Activated CD4-positive, alpha-beta memory T cell treated with anti-CD3 and anti-CD28 coated beads for 36 hours (primary cell): Measurements from ENCODE around the gene ADAT1. TPM values are rescaled to one million over a fixed set of nuclear protein-coding genes. Genes with fewer than 3 reads are reported as not detected.

Source experiments
- CTCF ChIA-PET: fragments of 350-600 bp; sonication (Branson Sonifier 250); formaldehyde crosslinking; loops from one replicate; lab custom pipeline; 2021; ENCODE audit warnings: antibody characterized with exemption, inconsistent platforms; lab: Charles Lee
- POLR2A ChIA-PET: fragments of 350-600 bp; sonication (Branson Sonifier 250); formaldehyde crosslinking; loops from one replicate; lab custom pipeline; 2021; ENCODE audit warnings: antibody characterized with exemption; lab: Charles Lee
- DNase-seq: peaks from one replicate; pipeline ENCODE4 v3.0.0-alpha.2; 2020
- H3K27ac Mint-ChIP-seq: one replicate; pipeline ENCODE4 v1.8.0; 2021; ENCODE audit warnings: mixed read lengths
- H3K27me3 Mint-ChIP-seq: one replicate; pipeline ENCODE4 v1.8.0; 2021; ENCODE audit warnings: mixed read lengths
- H3K36me3 Mint-ChIP-seq: one replicate; pipeline ENCODE4 v1.8.0; 2021; ENCODE audit warnings: mixed read lengths
- H3K4me1 Mint-ChIP-seq: one replicate; pipeline ENCODE4 v1.8.0; 2021; ENCODE audit warnings: low read depth, mixed read lengths
- H3K4me3 Mint-ChIP-seq: one replicate; pipeline ENCODE4 v1.8.0; 2021; ENCODE audit warnings: mild to moderate bottlenecking, mixed read lengths
- H3K9me3 Mint-ChIP-seq: one replicate; pipeline ENCODE4 v1.8.0; 2021; ENCODE audit warnings: mixed read lengths
- intact Hi-C: fragments of 100-400 bp; cut with micrococcal nuclease; formaldehyde crosslinking; loops from one replicate; pipeline ENCODE4 v1.15.1; 2023
- total RNA-seq, 2 experiments: library from RNA; stranded (reverse); gene quantifications; one replicate each; pipeline ENCODE4 v1.2.3, GENCODE V29; 2021

Gene ADAT1
- total RNA-seq, 2 experiments from 2014 or later = 39.9 to 40.2 TPM

- H3K4me3 Mint-ChIP-seq = peak overlapping the region; percentile 96
- CTCF ChIA-PET = interaction anchor here (0.5 to 5.1 kb wide), 9 partner anchors 9 to 421 kb away, joined by 3 to 35 read pairs (median 5); partner anchors contain the start of genes KARS1, TERF2IP and TMEM231
- DNase-seq = peak; percentile 72
- H3K27me3 Mint-ChIP-seq = no peaks in the 10 kb centered on the region
- H3K9me3 Mint-ChIP-seq = no peaks in the 10 kb centered on the region
- peaks cover 42% of the 10 kb centered on the region for H3K36me3 Mint-ChIP-seq
- peak overlapping the region; percentile 78 for H3K27ac Mint-ChIP-seq
- POLR2A ChIA-PET = interaction anchor here (1.2 to 3.7 kb wide), 3 partner anchors 29 to 187 kb away, joined by 4 to 83 read pairs (median 17); partner anchors contain the start of genes CFDP1, GABARAPL2, KARS1 and TERF2IP
- peaks cover 56% of the 10 kb centered on the region for H3K4me1 Mint-ChIP-seq
- intact Hi-C loops = loop anchor here (2.0 kb wide), 1 partner anchor 610 kb away; no protein-coding TSS in a partner anchor
Measured at GRCh38 chr16:75620326-75621169, 2.5 kb downstream of the ADAT1 start.

GRCh38 chr16:75618780-75619179 is 4.3 kb downstream of the ADAT1 start:
- intact Hi-C loops = loop anchor here (5.0 to 10.0 kb wide), 2 partner anchors 314 to 916 kb away; partner anchors contain the start of gene MLKL
- CTCF ChIA-PET = interaction anchor here (0.9 to 2.1 kb wide), 2 partner anchors 63 to 154 kb away, joined by 3 to 5 read pairs; partner anchors contain the start of gene TMEM231
- Mint-ChIP-seq H3K4me1 (peaks cover 60% of the 10 kb centered on the region), H3K36me3 (peaks cover 49% of the 10 kb centered on the region), H3K4me3 (no peak overlapping the region), H3K27ac (no peak overlapping the region), H3K27me3 (no peaks in the 10 kb centered on the region), H3K9me3 (no peaks in the 10 kb centered on the region)
- DNase-seq = no peak
- POLR2A ChIA-PET = interaction anchor here (2.0 kb wide), 1 partner anchor 29 kb away, joined by 8 read pairs; the partner anchor contains the start of genes KARS1 and TERF2IP

- H3K27me3 Mint-ChIP-seq = no peaks in the 10 kb centered on the region
- intact Hi-C loops = loop anchor here (2.0 to 10.0 kb wide), 3 partner anchors 312 to 1692 kb away; partner anchors contain the start of gene MLKL
- H3K36me3 Mint-ChIP-seq = peaks cover 62% of the 10 kb centered on the region
- CTCF ChIA-PET = interaction anchor here (0.7 to 2.0 kb wide), 2 partner anchors 52 to 145 kb away, joined by 3 to 5 read pairs; no protein-coding TSS in a partner anchor
- H3K4me1 Mint-ChIP-seq = peaks cover 56% of the 10 kb centered on the region
- no peak for DNase-seq
- POLR2A ChIA-PET = interaction anchor here (2.0 kb wide), 1 partner anchor 31 kb away, joined by 8 read pairs; the partner anchor contains the start of genes KARS1 and TERF2IP
- H3K4me3 Mint-ChIP-seq = no peak overlapping the region
- no peaks in the 10 kb centered on the region for H3K9me3 Mint-ChIP-seq
- peak overlapping the region; percentile 81 for H3K27ac Mint-ChIP-seq
Measured at GRCh38 chr16:75617121-75617520, 6.0 kb downstream of the ADAT1 start.

- intact Hi-C loops = loop anchor here (1.0 to 10.0 kb wide), 8 partner anchors 22 to 1692 kb away; partner anchors contain the start of genes MLKL and TMEM170A
- H3K9me3 Mint-ChIP-seq = no peaks in the 10 kb centered on the region
- H3K27me3 Mint-ChIP-seq = no peaks in the 10 kb centered on the region
- H3K36me3 Mint-ChIP-seq = peaks cover 64% of the 10 kb centered on the region
- peak overlapping the region; percentile 81 for H3K27ac Mint-ChIP-seq
- POLR2A ChIA-PET = interaction anchor here (0.9 to 2.0 kb wide), 4 partner anchors 12 to 66 kb away, joined by 3 to 8 read pairs (median 4); partner anchors contain the start of genes KARS1 and TERF2IP
- CTCF ChIA-PET = interaction anchor here (0.7 to 2.0 kb wide), 3 partner anchors 51 to 144 kb away, joined by 3 to 5 read pairs (median 3); no protein-coding TSS in a partner anchor
- peak; percentile 47 for DNase-seq
- no peak overlapping the region for H3K4me3 Mint-ChIP-seq
- H3K4me1 Mint-ChIP-seq = peaks cover 51% of the 10 kb centered on the region
Measured at GRCh38 chr16:75616521-75617010, 6.5 kb downstream of the ADAT1 start.

- Mint-ChIP-seq H3K27ac (no peak overlapping the region), H3K9me3 (no peaks in the 10 kb centered on the region), H3K4me3 (no peak overlapping the region), H3K4me1 (peaks cover 41% of the 10 kb centered on the region), H3K36me3 (peaks cover 64% of the 10 kb centered on the region), H3K27me3 (no peaks in the 10 kb centered on the region)
- DNase-seq = no peak
- intact Hi-C loops = loop anchor here (1.0 to 10.0 kb wide), 8 partner anchors 21 to 1693 kb away; partner anchors contain the start of genes MLKL and TMEM170A
- ChIA-PET POLR2A (interaction anchor here (0.9 to 1.2 kb wide), 3 partner anchors 12 to 65 kb away, joined by 3 to 5 read pairs (median 4); partner anchors contain the start of genes KARS1 and TERF2IP), CTCF (interaction anchor here (1.2 to 2.0 kb wide), 3 partner anchors 64 to 151 kb away, joined by 3 to 5 read pairs (median 4); partner anchors contain the start of gene TMEM170A)
Measured at GRCh38 chr16:75615619-75616018, 7.5 kb downstream of the ADAT1 start.

- Mint-ChIP-seq H3K27me3 (no peaks in the 10 kb centered on the region), H3K27ac (no peak overlapping the region), H3K9me3 (no peaks in the 10 kb centered on the region), H3K36me3 (peaks cover 59% of the 10 kb centered on the region), H3K4me1 (peaks cover 33% of the 10 kb centered on the region), H3K4me3 (no peak overlapping the region)
- intact Hi-C loops = loop anchor here (10.0 kb wide), 1 partner anchor 309 kb away; no protein-coding TSS in a partner anchor
- ChIA-PET CTCF (interaction anchor here (0.6 to 0.8 kb wide), 3 partner anchors 53 to 212 kb away, joined by 3 read pairs; no protein-coding TSS in a partner anchor), POLR2A (no interaction called here)
- DNase-seq = no peak
Measured at GRCh38 chr16:75614066-75614897, 8.8 kb downstream of the ADAT1 start.

GRCh38 chr16:75606507-75606906 is 16.6 kb downstream of the ADAT1 start:
- DNase-seq = no peak
- H3K4me3 Mint-ChIP-seq = no peak overlapping the region
- POLR2A ChIA-PET = no interaction called here
- H3K27ac Mint-ChIP-seq = no peak overlapping the region
- intact Hi-C loops = no loop called here
- CTCF ChIA-PET = no interaction called here
- H3K9me3 Mint-ChIP-seq = peaks cover 12% of the 10 kb centered on the region
- peaks cover 52% of the 10 kb centered on the region for H3K36me3 Mint-ChIP-seq
- no peaks in the 10 kb centered on the region for H3K27me3 Mint-ChIP-seq
- H3K4me1 Mint-ChIP-seq = peaks cover 3% of the 10 kb centered on the region

GRCh38 chr16:75603241-75603640 is 19.8 kb downstream of the ADAT1 start:
- Mint-ChIP-seq H3K27ac (no peak overlapping the region), H3K27me3 (no peaks in the 10 kb centered on the region), H3K4me3 (no peak overlapping the region), H3K36me3 (peaks cover 62% of the 10 kb centered on the region), H3K9me3 (peaks cover 12% of the 10 kb centered on the region), H3K4me1 (peaks cover 3% of the 10 kb centered on the region)
- ChIA-PET CTCF (no interaction called here), POLR2A (no interaction called here)
- intact Hi-C loops = no loop called here
- DNase-seq = no peak

GRCh38 chr16:75599452-75600277 is 23.4 kb downstream of the ADAT1 start:
- no peak for DNase-seq
- POLR2A ChIA-PET = no interaction called here
- Mint-ChIP-seq H3K4me3 (no peak overlapping the region), H3K27ac (no peak overlapping the region), H3K36me3 (peaks cover 57% of the 10 kb centered on the region), H3K27me3 (no peaks in the 10 kb centered on the region), H3K9me3 (peaks cover 12% of the 10 kb centered on the region), H3K4me1 (peaks cover 6% of the 10 kb centered on the region)
- intact Hi-C loops = no loop called here
- CTCF ChIA-PET = interaction anchor here (1.0 kb wide), 1 partner anchor 82 kb away, joined by 3 read pairs; no protein-coding TSS in a partner anchor
